HUES48 (cell line): Measurements from ENCODE around the gene FUOM.

Experiments
- H3K27ac ChIP-seq: one replicate; pipeline ENCODE4 v1.7.0; 2013; ENCODE audit warnings: low read depth, low read length, inconsistent platforms
- H3K27me3 ChIP-seq: 2 replicates; pipeline ENCODE4 v1.6.1; 2013; ENCODE audit warnings: mild to moderate bottlenecking, low read length; ENCODE audit not compliant: control insufficient read depth, insufficient read depth
- H3K36me3 ChIP-seq: 2 replicates; pipeline ENCODE4 v1.6.1; 2013; ENCODE audit warnings: low read length; ENCODE audit not compliant: control insufficient read depth, insufficient read depth
- H3K4me1 ChIP-seq: 2 replicates; pipeline ENCODE4 v1.6.1; 2013; ENCODE audit warnings: mild to moderate bottlenecking, low read length; ENCODE audit not compliant: control insufficient read depth, insufficient read depth
- H3K4me3 ChIP-seq: 2 replicates; pipeline ENCODE4 v1.5.1; 2013; ENCODE audit warnings: mild to moderate bottlenecking, low read depth, low read length
- H3K9ac ChIP-seq: 2 replicates; pipeline ENCODE4 v1.6.1; 2013; ENCODE audit warnings: mild to moderate bottlenecking, low read depth, low read length, moderate library complexity
- H3K9me3 ChIP-seq: 2 replicates; pipeline ENCODE4 v1.6.1; 2013; ENCODE audit warnings: low read length; ENCODE audit not compliant: control insufficient read depth, insufficient read depth

The FUOM gene

GRCh38 chr10:133336118-133336576 lies 21.7 kb downstream of the FUOM start:
- H3K9ac ChIP-seq, result no peak overlapping the region
- H3K4me3 ChIP-seq, result no peak overlapping the region
- H3K36me3 ChIP-seq, result no peaks in the 10 kb centered on the region
- H3K27ac ChIP-seq, result no peak overlapping the region
- no peaks in the 10 kb centered on the region for H3K4me1 ChIP-seq
- H3K27me3 ChIP-seq, result peaks cover 64% of the 10 kb centered on the region
- no peaks in the 10 kb centered on the region for H3K9me3 ChIP-seq

GRCh38 chr10:133335246-133336117 lies 22.3 kb downstream of the FUOM start:
- Histone ChIP-seq H3K4me3 (peak overlapping the region; percentile 55), H3K36me3 (no peaks in the 10 kb centered on the region), H3K27ac (no peak overlapping the region), H3K4me1 (no peaks in the 10 kb centered on the region), H3K9ac (no peak overlapping the region), H3K9me3 (no peaks in the 10 kb centered on the region), H3K27me3 (peaks cover 70% of the 10 kb centered on the region)

GRCh38 chr10:133334503-133335245 lies 23.1 kb downstream of the FUOM start:
- Histone ChIP-seq H3K27me3 (peaks cover 73% of the 10 kb centered on the region), H3K4me3 (peak overlapping the region; percentile 55), H3K27ac (no peak overlapping the region), H3K4me1 (0 out of 2 replicates have a peak, but pooled peaks cover under 1% of the 10 kb centered on the region), H3K9ac (no peak overlapping the region), H3K36me3 (no peaks in the 10 kb centered on the region), H3K9me3 (no peaks in the 10 kb centered on the region)

GRCh38 chr10:133332936-133333699 lies 24.7 kb downstream of the FUOM start:
- Histone ChIP-seq H3K27me3 (peaks cover 89% of the 10 kb centered on the region), H3K36me3 (no peaks in the 10 kb centered on the region), H3K4me3 (no peak overlapping the region), H3K27ac (no peak overlapping the region), H3K4me1 (peaks cover 8% of the 10 kb centered on the region), H3K9me3 (no peaks in the 10 kb centered on the region), H3K9ac (no peak overlapping the region)

- Histone ChIP-seq H3K9me3 (no peaks in the 10 kb centered on the region), H3K36me3 (no peaks in the 10 kb centered on the region), H3K4me3 (peak overlapping the region; percentile 49), H3K9ac (no peak overlapping the region), H3K27ac (no peak overlapping the region), H3K4me1 (peaks cover 15% of the 10 kb centered on the region), H3K27me3 (peaks cover 91% of the 10 kb centered on the region)
Measured at GRCh38 chr10:133329491-133330202, 28.2 kb downstream of the FUOM start.

- Histone ChIP-seq H3K4me3 (no peak overlapping the region), H3K9ac (no peak overlapping the region), H3K4me1 (peaks cover 15% of the 10 kb centered on the region), H3K27me3 (peaks cover 83% of the 10 kb centered on the region), H3K27ac (no peak overlapping the region), H3K9me3 (no peaks in the 10 kb centered on the region), H3K36me3 (no peaks in the 10 kb centered on the region)
Measured at GRCh38 chr10:133328358-133329343, 29.2 kb downstream of the FUOM start.

GRCh38 chr10:133327651-133328357 lies 30.0 kb downstream of the FUOM start:
- H3K27me3 ChIP-seq, result peaks cover 75% of the 10 kb centered on the region
- peaks cover 15% of the 10 kb centered on the region for H3K4me1 ChIP-seq
- no peaks in the 10 kb centered on the region for H3K9me3 ChIP-seq
- H3K36me3 ChIP-seq, result no peaks in the 10 kb centered on the region
- no peak overlapping the region for H3K4me3 ChIP-seq
- no peak overlapping the region for H3K9ac ChIP-seq
- no peak overlapping the region for H3K27ac ChIP-seq

- Histone ChIP-seq H3K9ac (no peak overlapping the region), H3K27me3 (peaks cover 67% of the 10 kb centered on the region), H3K4me1 (peaks cover 15% of the 10 kb centered on the region), H3K9me3 (no peaks in the 10 kb centered on the region), H3K4me3 (no peak overlapping the region), H3K27ac (no peak overlapping the region), H3K36me3 (no peaks in the 10 kb centered on the region)
Measured at GRCh38 chr10:133326745-133327650, 30.8 kb downstream of the FUOM start.

- Histone ChIP-seq H3K9ac (no peak overlapping the region), H3K4me3 (peak overlapping the region; percentile 60), H3K9me3 (no peaks in the 10 kb centered on the region), H3K4me1 (peaks cover 15% of the 10 kb centered on the region), H3K27me3 (peaks cover 59% of the 10 kb centered on the region), H3K27ac (no peak overlapping the region), H3K36me3 (no peaks in the 10 kb centered on the region)
Measured at GRCh38 chr10:133326223-133326551, 31.6 kb downstream of the FUOM start.
